Kidney epithelial cell (primary cell): ENCODE measurements around the gene STK4. TPM values are rescaled to one million over a fixed set of nuclear protein-coding genes. Genes with fewer than 3 reads are reported as not detected.

Experiments used
- DNase-seq: peaks from one replicate; pipeline ENCODE4 v3.0.0-alpha.2; 2010; ENCODE audit warnings: low read depth
- H3K27me3 ChIP-seq: 2 replicates; pipeline ENCODE4 v1.6.0; 2011; ENCODE audit warnings: low read length; ENCODE audit not compliant: control insufficient read depth, insufficient read depth
- H3K36me3 ChIP-seq: 2 replicates; pipeline ENCODE4 v1.5.1; 2011; ENCODE audit warnings: low read length; ENCODE audit not compliant: control insufficient read depth, insufficient read depth
- H3K4me3 ChIP-seq: 2 replicates; pipeline ENCODE4 v1.5.1; 2011; ENCODE audit warnings: low read depth, mild to moderate bottlenecking, control low read depth, low read length
- CTCF ChIP-seq: IDR thresholded peaks from 2 replicates; pipeline ENCODE4 v1.5.1; 2011; ENCODE audit warnings: mild to moderate bottlenecking, moderate library complexity, low read length, control low read depth, inconsistent platforms; ENCODE audit not compliant: insufficient read depth, poor library complexity, severe bottlenecking
- total RNA-seq: library from RNA; depleted of rRNA; stranded (reverse); fragments of >200 nt; gene quantifications from 2 replicates; pipeline ENCODE4 v1.2.3, GENCODE V29; 2015

STK4 gene
- total RNA-seq, 1 donor from 2014 or later, result 27.1 TPM

- no peak for DNase-seq
- no peak overlapping the region for H3K4me3 ChIP-seq
- no peaks in the 10 kb centered on the region for H3K27me3 ChIP-seq
- TF ChIP-seq CTCF, result no peak
- H3K36me3 ChIP-seq, result no peaks in the 10 kb centered on the region
These were observed 88.7 kb downstream of the STK4 start for GRCh38 chr20:45055056-45055455.

GRCh38 chr20:45056473-45057173 lies 90.3 kb downstream of the STK4 start:
- Histone ChIP-seq H3K36me3 (no peaks in the 10 kb centered on the region), H3K27me3 (no peaks in the 10 kb centered on the region), H3K4me3 (no peak overlapping the region)
- DNase-seq, result no peak
- no peak for TF ChIP-seq CTCF

- H3K36me3 ChIP-seq, result no peaks in the 10 kb centered on the region
- H3K4me3 ChIP-seq, result no peak overlapping the region
- H3K27me3 ChIP-seq, result no peaks in the 10 kb centered on the region
- no peak for DNase-seq
- TF ChIP-seq CTCF, result no peak
These were observed 92.0 kb downstream of the STK4 start for GRCh38 chr20:45058168-45058850.

GRCh38 chr20:45059022-45059728 lies 92.9 kb downstream of the STK4 start:
- Histone ChIP-seq H3K36me3 (no peaks in the 10 kb centered on the region), H3K4me3 (no peak overlapping the region), H3K27me3 (no peaks in the 10 kb centered on the region)
- no peak for DNase-seq
- no peak for TF ChIP-seq CTCF

GRCh38 chr20:45060294-45060693 lies 94.0 kb downstream of the STK4 start:
- no peaks in the 10 kb centered on the region for H3K27me3 ChIP-seq

More at GRCh38 chr20:45060294-45060693, 94.0 kb downstream of the STK4 start:
- DNase-seq, result no peak
- no peak for TF ChIP-seq CTCF
- no peaks in the 10 kb centered on the region for H3K36me3 ChIP-seq
- no peak overlapping the region for H3K4me3 ChIP-seq
